Bronchial epithelial cell (primary cell): ENCODE measurements around the gene MDK. TPM values are rescaled to one million over a fixed set of nuclear protein-coding genes. Genes with fewer than 3 reads are reported as not detected.

Experiments used
- DNase-seq: peaks from one replicate; pipeline ENCODE4 v3.0.0-alpha.2; 2010; ENCODE audit warnings: low read depth
- FAIRE-seq: peaks from 2 replicates; lab custom pipeline; 2011; peaks lifted over from hg19 to GRCh38; lab: Jason Lieb, UNC
- H3K27me3 ChIP-seq: 2 replicates; pipeline ENCODE4 v1.5.1; 2011; ENCODE audit warnings: low read length; ENCODE audit not compliant: control insufficient read depth, insufficient read depth
- H3K36me3 ChIP-seq: 2 replicates; pipeline ENCODE4 v1.5.1; 2011; ENCODE audit warnings: low read length; ENCODE audit not compliant: control insufficient read depth, insufficient read depth
- H3K4me3 ChIP-seq: 2 replicates; pipeline ENCODE4 v1.5.1; 2011; ENCODE audit warnings: mild to moderate bottlenecking, low read depth, low read length, control low read depth
- total RNA-seq: library from RNA; depleted of rRNA; stranded (reverse); fragments of >200 nt; gene quantifications from 2 replicates; pipeline ENCODE4 v1.2.1, GENCODE V29; 2014
- TF ChIP-seq, protein P1 (sequence below): IDR thresholded peaks from 2 replicates; pipeline ENCODE4 v1.5.1; 2011; ENCODE audit warnings: mild to moderate bottlenecking, moderate library complexity, low read length, control low read depth, inconsistent platforms; ENCODE audit not compliant: insufficient read depth, severe bottlenecking

Gene MDK
- total RNA-seq, 1 donor from 2014 or later = 11.6 TPM

DNA sequence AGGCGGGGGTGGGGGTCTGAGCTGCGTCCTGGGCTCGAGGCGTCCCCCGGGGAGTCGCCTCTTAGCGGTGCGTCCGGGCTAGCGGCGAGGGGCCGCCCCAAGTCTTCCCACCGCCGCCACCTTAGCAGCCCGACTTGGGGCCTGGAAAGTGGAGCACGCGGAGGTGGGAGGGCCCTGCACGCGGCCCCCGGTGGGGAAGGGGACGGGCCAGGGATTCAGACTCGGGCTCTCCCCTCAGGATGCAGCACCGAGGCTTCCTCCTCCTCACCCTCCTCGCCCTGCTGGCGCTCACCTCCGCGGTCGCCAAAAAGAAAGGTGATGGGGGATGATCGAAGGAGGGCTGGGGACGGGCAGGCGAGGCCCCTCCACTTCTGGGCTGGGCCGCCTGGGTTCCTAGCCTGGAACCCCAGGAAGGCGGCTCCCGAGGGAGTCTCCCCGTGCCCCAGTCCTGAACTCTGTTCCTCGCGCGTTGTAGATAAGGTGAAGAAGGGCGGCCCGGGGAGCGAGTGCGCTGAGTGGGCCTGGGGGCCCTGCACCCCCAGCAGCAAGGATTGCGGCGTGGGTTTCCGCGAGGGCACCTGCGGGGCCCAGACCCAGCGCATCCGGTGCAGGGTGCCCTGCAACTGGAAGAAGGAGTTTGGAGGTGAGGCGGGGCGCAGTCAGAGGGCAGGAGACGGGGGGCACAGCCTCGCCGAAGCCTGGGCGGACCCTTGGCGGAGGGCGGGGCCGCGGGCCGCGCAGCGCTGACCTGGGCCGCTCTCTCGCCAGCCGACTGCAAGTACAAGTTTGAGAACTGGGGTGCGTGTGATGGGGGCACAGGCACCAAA is 563 bp downstream of the MDK start:
- peak overlapping the region; percentile 39 for H3K4me3 ChIP-seq
- DNase-seq (no peak), FAIRE-seq (no peak)
- TF ChIP-seq, protein P1, sequence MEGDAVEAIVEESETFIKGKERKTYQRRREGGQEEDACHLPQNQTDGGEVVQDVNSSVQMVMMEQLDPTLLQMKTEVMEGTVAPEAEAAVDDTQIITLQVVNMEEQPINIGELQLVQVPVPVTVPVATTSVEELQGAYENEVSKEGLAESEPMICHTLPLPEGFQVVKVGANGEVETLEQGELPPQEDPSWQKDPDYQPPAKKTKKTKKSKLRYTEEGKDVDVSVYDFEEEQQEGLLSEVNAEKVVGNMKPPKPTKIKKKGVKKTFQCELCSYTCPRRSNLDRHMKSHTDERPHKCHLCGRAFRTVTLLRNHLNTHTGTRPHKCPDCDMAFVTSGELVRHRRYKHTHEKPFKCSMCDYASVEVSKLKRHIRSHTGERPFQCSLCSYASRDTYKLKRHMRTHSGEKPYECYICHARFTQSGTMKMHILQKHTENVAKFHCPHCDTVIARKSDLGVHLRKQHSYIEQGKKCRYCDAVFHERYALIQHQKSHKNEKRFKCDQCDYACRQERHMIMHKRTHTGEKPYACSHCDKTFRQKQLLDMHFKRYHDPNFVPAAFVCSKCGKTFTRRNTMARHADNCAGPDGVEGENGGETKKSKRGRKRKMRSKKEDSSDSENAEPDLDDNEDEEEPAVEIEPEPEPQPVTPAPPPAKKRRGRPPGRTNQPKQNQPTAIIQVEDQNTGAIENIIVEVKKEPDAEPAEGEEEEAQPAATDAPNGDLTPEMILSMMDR = no peak
- H3K27me3 ChIP-seq = peaks cover 1% of the 10 kb centered on the region
- peaks cover 4% of the 10 kb centered on the region for H3K36me3 ChIP-seq

DNA sequence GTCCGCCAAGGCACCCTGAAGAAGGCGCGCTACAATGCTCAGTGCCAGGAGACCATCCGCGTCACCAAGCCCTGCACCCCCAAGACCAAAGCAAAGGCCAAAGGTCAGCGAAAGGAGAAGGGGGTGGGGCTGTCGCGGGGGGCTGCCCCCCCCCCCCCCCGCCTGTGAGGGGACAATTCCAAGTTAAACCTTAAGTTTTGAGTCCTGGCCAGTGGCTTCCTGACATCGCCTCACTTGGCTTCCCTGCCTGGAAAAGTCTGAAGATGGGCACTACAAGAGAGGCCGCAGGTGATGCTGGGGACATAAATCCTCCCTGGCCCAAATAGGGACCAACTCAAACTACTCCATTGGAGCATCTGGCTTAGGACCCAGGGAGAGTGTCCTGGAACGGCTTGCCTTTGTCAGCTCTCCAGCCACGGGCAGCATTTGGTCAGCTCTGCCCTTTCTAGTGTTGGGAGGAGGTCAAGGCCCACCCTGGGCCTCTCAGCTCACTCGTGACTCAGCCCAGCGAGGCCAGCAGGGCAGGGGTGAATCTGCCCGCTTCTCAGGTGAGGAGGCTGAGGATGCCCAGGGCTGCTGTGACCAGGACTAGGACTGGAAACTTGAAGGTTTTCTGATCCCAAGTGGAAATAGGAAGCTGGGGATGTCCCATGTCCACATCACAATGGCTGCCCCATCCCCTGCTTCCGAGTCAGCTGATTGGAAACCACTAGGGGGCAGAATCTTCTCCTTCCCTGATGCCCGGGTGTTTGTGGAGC is 1.4 kb downstream of the MDK start:
- no peak overlapping the region for H3K4me3 ChIP-seq
- TF ChIP-seq, protein P1 = peak; percentile 63
- peaks cover 5% of the 10 kb centered on the region for H3K27me3 ChIP-seq
- DNase-seq = no peak
- FAIRE-seq = no peak
- no peaks in the 10 kb centered on the region for H3K36me3 ChIP-seq

DNA sequence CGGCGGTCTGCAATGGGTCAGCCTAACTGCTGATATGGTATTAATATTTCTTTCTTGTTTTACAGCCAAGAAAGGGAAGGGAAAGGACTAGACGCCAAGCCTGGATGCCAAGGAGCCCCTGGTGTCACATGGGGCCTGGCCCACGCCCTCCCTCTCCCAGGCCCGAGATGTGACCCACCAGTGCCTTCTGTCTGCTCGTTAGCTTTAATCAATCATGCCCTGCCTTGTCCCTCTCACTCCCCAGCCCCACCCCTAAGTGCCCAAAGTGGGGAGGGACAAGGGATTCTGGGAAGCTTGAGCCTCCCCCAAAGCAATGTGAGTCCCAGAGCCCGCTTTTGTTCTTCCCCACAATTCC is 1.9 kb downstream of the MDK start:
- Histone ChIP-seq H3K27me3 (peaks cover 10% of the 10 kb centered on the region), H3K4me3 (no peak overlapping the region), H3K36me3 (no peaks in the 10 kb centered on the region)
- no peak for DNase-seq
- TF ChIP-seq, protein P1 = no peak
- no peak for FAIRE-seq

DNA sequence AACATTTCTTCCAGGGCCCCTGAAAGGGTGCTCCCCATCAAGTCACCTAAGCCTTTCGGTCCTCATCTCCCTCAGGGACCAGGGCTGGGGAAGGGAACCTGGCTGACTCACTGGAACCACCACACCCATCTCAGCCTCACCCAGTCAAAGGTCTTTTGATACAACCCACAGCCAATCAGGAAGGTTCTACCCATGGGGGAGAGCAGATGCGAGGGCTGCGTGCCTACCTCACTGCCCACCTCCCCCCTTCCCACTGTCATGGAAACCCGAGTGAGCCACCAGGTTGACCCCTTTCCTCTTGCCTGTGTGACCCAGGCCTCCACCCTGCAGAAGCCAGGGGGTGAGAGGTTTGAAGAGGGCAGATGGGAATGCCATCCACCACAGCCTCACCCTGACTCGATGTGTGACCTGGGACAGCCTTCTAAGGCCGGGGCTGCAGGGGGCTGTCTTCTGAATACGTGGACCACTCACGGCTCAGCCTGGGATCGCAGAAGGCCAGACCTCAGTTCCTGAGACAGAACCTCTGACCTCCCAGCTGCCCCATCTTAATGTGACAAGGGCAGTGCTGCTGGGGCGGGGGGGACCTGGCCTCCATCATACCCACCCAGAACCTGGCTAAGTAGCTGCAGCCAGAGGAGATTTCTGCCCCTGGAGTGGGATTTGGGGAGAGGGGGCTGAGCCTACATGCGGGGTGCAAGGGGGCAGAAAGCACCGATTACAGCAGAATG is 2.7 kb downstream of the MDK start:
- TF ChIP-seq, protein P1 = no peak
- Histone ChIP-seq H3K27me3 (peaks cover 15% of the 10 kb centered on the region), H3K4me3 (no peak overlapping the region), H3K36me3 (no peaks in the 10 kb centered on the region)
- FAIRE-seq (no peak), DNase-seq (no peak)

DNA sequence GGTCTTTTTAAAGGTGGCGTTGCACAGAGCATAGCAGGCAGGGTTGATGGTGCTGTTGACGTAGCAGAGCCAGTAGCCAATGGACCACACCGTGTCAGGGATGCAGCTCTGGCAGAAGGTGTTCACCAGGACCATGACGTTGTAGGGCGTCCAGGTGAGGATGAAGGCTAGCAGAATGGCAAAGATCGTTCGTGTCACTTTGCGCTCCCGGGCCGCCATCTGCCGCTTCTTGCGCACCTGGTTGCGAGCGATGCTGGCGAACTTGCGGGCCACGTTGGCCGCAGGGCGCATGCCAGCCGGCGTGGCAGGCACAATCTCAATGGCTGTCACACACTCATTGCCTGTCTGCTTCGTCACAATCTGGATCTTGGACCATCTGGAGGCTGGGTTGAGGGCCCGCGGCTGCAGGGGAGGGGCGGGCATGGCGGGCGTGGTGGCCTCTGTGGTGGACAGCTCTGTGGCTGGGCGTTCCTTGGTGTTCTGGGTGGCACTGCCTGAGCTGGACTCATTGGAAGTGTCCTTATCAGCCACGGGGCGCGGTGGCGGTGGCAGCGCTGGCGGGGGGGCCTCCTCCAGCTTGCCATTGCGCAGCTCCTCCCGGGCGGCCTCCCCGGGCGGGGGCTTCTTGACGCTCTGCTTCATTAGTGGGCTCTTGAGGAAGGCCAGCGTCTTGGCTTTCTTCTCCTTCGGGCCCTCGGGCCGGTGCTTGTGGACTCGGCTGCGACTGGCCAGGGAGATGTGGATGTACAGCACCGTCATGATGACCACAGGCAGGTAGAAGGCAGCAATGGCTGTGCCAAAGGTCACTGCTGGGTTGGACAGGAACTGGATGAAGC is 3.9 kb downstream of the MDK start:
- Histone ChIP-seq H3K27me3 (peaks cover 24% of the 10 kb centered on the region), H3K4me3 (no peak overlapping the region), H3K36me3 (no peaks in the 10 kb centered on the region)
- FAIRE-seq (no peak), DNase-seq (no peak)
- TF ChIP-seq, protein P1 = no peak
